Keratinocyte (primary cell): ENCODE measurements around the gene LSM10. TPM values are rescaled to one million over a fixed set of nuclear protein-coding genes. Genes with fewer than 3 reads are reported as not detected.

Source experiments
- DNase-seq: peaks from one replicate; pipeline ENCODE4 v3.0.0-alpha.2; 2011; ENCODE audit warnings: low read depth, missing footprints, low spot score
- FAIRE-seq: peaks from 2 replicates; lab custom pipeline; 2011; peaks lifted over from hg19 to GRCh38; lab: Jason Lieb, UNC
- H2AFZ ChIP-seq: 2 replicates; pipeline ENCODE4 v1.6.0; 2012; ENCODE audit warnings: low read length, control low read depth, inconsistent platforms; ENCODE audit not compliant: control insufficient read depth
- H3K27ac ChIP-seq: 2 replicates; pipeline ENCODE4 v1.5.1; 2011; ENCODE audit warnings: low read length; ENCODE audit not compliant: control insufficient read depth, insufficient read depth
- H3K27me3 ChIP-seq: 3 replicates; pipeline ENCODE4 v1.6.0; 2011; ENCODE audit warnings: low read length; ENCODE audit not compliant: control insufficient read depth, insufficient read depth; ENCODE audit errors: extremely low read depth
- H3K36me3 ChIP-seq, 2 experiments: 2 replicates in 1 of 2; 3 replicates in 1 of 2; pipeline ENCODE4 v1.5.1; 2011; ENCODE audit warnings: low read length in 2 of 2, mild to moderate bottlenecking in 1 of 2; ENCODE audit not compliant: control insufficient read depth in 2 of 2, insufficient read depth in 2 of 2; ENCODE audit errors: extremely low read depth in 1 of 2
- H3K4me1 ChIP-seq: 3 replicates; pipeline ENCODE4 v1.5.1; 2011; ENCODE audit warnings: low read length; ENCODE audit not compliant: control insufficient read depth, insufficient read depth; ENCODE audit errors: extremely low read depth
- H3K4me2 ChIP-seq: 3 replicates; pipeline ENCODE4 v1.6.0; 2011; ENCODE audit warnings: low read depth, low read length; ENCODE audit not compliant: control insufficient read depth, insufficient read depth; ENCODE audit errors: extremely low read depth
- H3K4me3 ChIP-seq, 3 experiments: fragments of 200-600 bp in 1 of 3; sonication (generic) in 1 of 3; 2 replicates in 2 of 3; 3 replicates in 1 of 3; pipeline ENCODE4 v1.5.1; 2011 to 2016; ENCODE audit warnings: low read length in 3 of 3, mild to moderate bottlenecking in 3 of 3, control low read depth in 2 of 3, inconsistent platforms in 1 of 3, low read depth in 1 of 3, mixed read lengths in 1 of 3, mixed run types in 1 of 3, moderate library complexity in 1 of 3; ENCODE audit not compliant: control insufficient read depth in 2 of 3, insufficient read depth in 2 of 3; ENCODE audit errors: extremely low read depth in 1 of 3
- H3K79me2 ChIP-seq: 2 replicates; pipeline ENCODE4 v1.6.0; 2012; ENCODE audit warnings: low read length; ENCODE audit not compliant: control insufficient read depth, insufficient read depth
- H3K9ac ChIP-seq: 3 replicates; pipeline ENCODE4 v1.6.0; 2011; ENCODE audit warnings: low read length; ENCODE audit not compliant: control insufficient read depth, insufficient read depth; ENCODE audit errors: extremely low read depth
- H3K9me1 ChIP-seq: 3 replicates; pipeline ENCODE4 v1.6.0; 2011; ENCODE audit warnings: low read length; ENCODE audit not compliant: control insufficient read depth, insufficient read depth; ENCODE audit errors: extremely low read depth
- H3K9me3 ChIP-seq: 2 replicates; pipeline ENCODE4 v1.5.1; 2012; ENCODE audit warnings: low read depth, low read length; ENCODE audit not compliant: control insufficient read depth
- H4K20me1 ChIP-seq: 3 replicates; pipeline ENCODE4 v1.6.0; 2011; ENCODE audit warnings: low read length; ENCODE audit not compliant: control insufficient read depth, insufficient read depth; ENCODE audit errors: extremely low read depth
- CTCF ChIP-seq, 3 experiments: IDR thresholded peaks in 1 of 3; conservative IDR thresholded peaks in 1 of 3; optimal IDR thresholded peaks in 1 of 3; 2 replicates in 2 of 3; 3 replicates in 1 of 3; pipeline versions ENCODE3 to v1.5.1; 2011; ENCODE audit warnings: low read length in 3 of 3, mild to moderate bottlenecking in 3 of 3, moderate library complexity in 2 of 3, control low read depth in 1 of 3, inconsistent platforms in 1 of 3; ENCODE audit not compliant: insufficient read depth in 2 of 3; ENCODE audit errors: extremely low read depth in 1 of 3
- EZH2 ChIP-seq: IDR thresholded peaks from one replicate; pipeline ENCODE4 v1.6.1; 2012; ENCODE audit warnings: inconsistent platforms, mild to moderate bottlenecking, low read length, moderate library complexity
- dilution Hi-C: fragments of 300-500 bp; cut with MboI; formaldehyde crosslinking; loops from one replicate; pipeline ENCODE4 v1.7.0; 2020; ENCODE audit warnings: low sequenced_read_pairs; ENCODE audit not compliant: extremely low pct_ligation_motif_present
- polyA plus RNA-seq, 5 experiments: library from polyadenylated mRNA; depleted of rRNA in 3 of 5; stranded (reverse) in 3 of 5; stranded (forward) in 1 of 5; unstranded in 1 of 5; fragments of >200 nt; gene quantifications; 1 replicate in 1 of 5; 2 replicates in 3 of 5; 3 replicates in 1 of 5; pipeline versions ENCODE4 v1.2.1 to v1.2.3, GENCODE V29; 2011 to 2012; ENCODE audit warnings: missing spikeins in 2 of 5, low read depth in 1 of 5, low replicate concordance in 1 of 5

The LSM10 gene
- polyA plus RNA-seq, 1 donor (not counting 4 experiments of a cell fraction or from before 2014, with no cell fraction given) = 45.3 TPM

DNA sequence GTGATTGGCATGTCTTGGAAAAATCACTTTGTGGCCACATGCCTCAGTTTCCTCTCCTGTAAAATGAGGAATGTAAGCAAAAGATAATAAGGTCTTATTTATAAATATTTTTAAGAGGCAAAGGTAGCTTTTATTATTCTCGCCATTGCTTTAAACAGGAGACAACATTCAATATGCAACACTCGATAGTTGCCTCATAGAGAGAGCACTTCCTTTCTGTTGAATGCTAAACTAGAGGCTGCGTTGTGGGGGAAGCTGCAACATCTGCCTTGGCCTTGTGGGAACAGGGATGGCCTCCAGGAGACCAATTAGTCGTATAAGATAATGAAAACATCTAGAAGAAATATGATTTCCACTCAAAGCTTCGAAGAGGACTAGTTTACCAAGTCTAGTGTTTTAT is 49.0 kb upstream of the LSM10 start:
- Histone ChIP-seq H3K27ac (no peak overlapping the region), H3K9me3 (no peaks in the 10 kb centered on the region), H3K36me3 (no peaks in the 10 kb centered on the region), H3K9ac (no peak overlapping the region), H2AFZ (no peak overlapping the region), H4K20me1 (no peaks in the 10 kb centered on the region), H3K27me3 (no peaks in the 10 kb centered on the region), H3K4me3 (no peak overlapping the region), H3K79me2 (no peaks in the 10 kb centered on the region), H3K9me1 (no peaks in the 10 kb centered on the region), H3K4me2 (no peak overlapping the region), H3K4me1 (peaks cover 18% of the 10 kb centered on the region)
- no peak for DNase-seq
- no peak for FAIRE-seq
- dilution Hi-C loops = no loop called here
- TF ChIP-seq CTCF (optimal IDR thresholded peaks at IDR 0.05 in 1 of 3, IDR thresholded peaks at IDR 0.05 in 1 of 3, conservative IDR thresholded peaks at IDR 0.05 in 1 of 3; ENCODE audit: extremely low read depth in 1 of 3, insufficient read depth in 2 of 3, low read length in 3 of 3) = no peak
- TF ChIP-seq EZH2 = no peak

DNA sequence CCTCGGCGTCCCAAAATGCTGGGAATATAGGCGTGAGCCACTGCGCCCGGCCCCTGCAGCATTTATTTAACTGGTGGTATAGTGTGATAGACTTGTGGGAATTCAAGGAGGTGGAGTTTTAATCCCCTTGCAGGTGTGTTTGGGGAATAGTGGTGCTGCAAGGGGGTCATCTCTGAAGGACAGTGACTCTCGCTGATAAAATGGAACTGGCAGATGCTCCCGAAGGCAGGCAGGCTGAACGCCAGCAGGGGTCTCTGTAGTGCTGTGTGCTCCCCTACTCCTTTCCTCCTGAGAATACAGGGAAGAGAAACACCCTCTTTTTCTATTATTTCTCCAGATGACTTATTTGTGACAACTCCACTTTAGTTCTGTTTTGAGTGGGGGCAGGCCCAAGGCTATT is 48.6 kb upstream of the LSM10 start:
- FAIRE-seq (no peak), DNase-seq (no peak)
- Histone ChIP-seq H3K4me3 (no peak overlapping the region), H3K79me2 (no peaks in the 10 kb centered on the region), H3K9me3 (no peaks in the 10 kb centered on the region), H4K20me1 (no peaks in the 10 kb centered on the region), H2AFZ (no peak overlapping the region), H3K4me1 (peaks cover 18% of the 10 kb centered on the region), H3K36me3 (no peaks in the 10 kb centered on the region), H3K27ac (no peak overlapping the region), H3K9me1 (no peaks in the 10 kb centered on the region), H3K27me3 (no peaks in the 10 kb centered on the region), H3K9ac (no peak overlapping the region), H3K4me2 (no peak overlapping the region)
- dilution Hi-C loops = no loop called here
- TF ChIP-seq CTCF (optimal IDR thresholded peaks at IDR 0.05 in 1 of 3, IDR thresholded peaks at IDR 0.05 in 1 of 3, conservative IDR thresholded peaks at IDR 0.05 in 1 of 3; ENCODE audit: extremely low read depth in 1 of 3, insufficient read depth in 2 of 3, low read length in 3 of 3) (peak in 2 of 3 experiments; percentile 4 to 29), EZH2 (no peak)
